Gastroesophageal sphincter (tissue), 4 donors: ENCODE data around the gene FIBP. TPM values are rescaled to one million over a fixed set of nuclear protein-coding genes. Genes with fewer than 3 reads are reported as not detected.
A peak's percentile ranks its signal among the peaks of the same experiment; 100 is the strongest.

Experiments used
- ATAC-seq: fragments of 150-250 bp; one replicate; pipeline ENCODE4 v1.9.1; 2016; ENCODE audit warnings: mild to moderate bottlenecking, moderate library complexity
- H3K27ac ChIP-seq, 4 donors: fragments of 200-600 bp; sonication (generic) in 3 of 4; 1 replicate in 3 of 4; 2 replicates in 1 of 4; pipeline ENCODE4 v1.5.1; 2016 to 2019
- H3K27me3 ChIP-seq: fragments of 200-600 bp; sonication (generic); one replicate; pipeline ENCODE4 v1.5.1; 2019
- H3K36me3 ChIP-seq, 2 donors: fragments of 200-600 bp; sonication (generic); one replicate each; pipeline ENCODE4 v1.5.1; 2019; ENCODE audit warnings: control low read depth in 1 of 2
- H3K4me1 ChIP-seq, 3 donors: fragments of 200-600 bp; sonication (generic); 1 replicate in 2 of 3; 2 replicates in 1 of 3; pipeline ENCODE4 v1.5.1; 2016 to 2019; ENCODE audit warnings: control low read depth in 2 of 3
- H3K4me3 ChIP-seq, 2 donors: fragments of 200-600 bp; sonication (generic); one replicate each; pipeline ENCODE4 v1.5.1; 2019; ENCODE audit warnings: mild to moderate bottlenecking in 1 of 2, moderate library complexity in 1 of 2
- H3K9me3 ChIP-seq, 3 donors: fragments of 200-600 bp; sonication (generic); one replicate each; pipeline ENCODE4 v1.5.1; 2017 to 2019; ENCODE audit warnings: control low read depth in 2 of 3
- CTCF ChIP-seq, 4 experiments: fragments of 200-600 bp in 2 of 4; fragments of 450-650 bp in 2 of 4; sonication (generic) in 1 of 4; IDR thresholded peaks; one replicate each; pipeline ENCODE4 v1.5.1; 2017 to 2019; ENCODE audit warnings: antibody characterized with exemption in 4 of 4, mild to moderate bottlenecking in 2 of 4, moderate library complexity in 2 of 4
- EP300 ChIP-seq: sonication (generic); formaldehyde crosslinking; IDR thresholded peaks from one replicate; pipeline ENCODE4 v1.6.1; 2017; ENCODE audit warnings: antibody characterized with exemption, mild to moderate bottlenecking
- POLR2A ChIP-seq, 2 donors: fragments of 450-650 bp; IDR thresholded peaks; one replicate each; pipeline ENCODE4 v1.6.1; 2017; ENCODE audit warnings: antibody characterized with exemption in 2 of 2, mild to moderate bottlenecking in 2 of 2, moderate library complexity in 1 of 2
- POLR2AphosphoS5 ChIP-seq: sonication (generic); formaldehyde crosslinking; IDR thresholded peaks from one replicate; pipeline ENCODE4 v1.6.1; 2017; ENCODE audit warnings: antibody characterized with exemption
- WGBS, 2 donors: methylation state at CpG; one replicate each; pipeline ENCODE4 v1.1.5; 2018; ENCODE audit warnings: low coverage in 1 of 2; 5-methylcytosine and 5-hydroxymethylcytosine counted together
- total RNA-seq, 4 donors: library from RNA; depleted of rRNA; stranded (reverse); fragments of >200 nt; gene quantifications; one replicate each; pipeline ENCODE4 v1.1.0, GENCODE V29; 2016

The FIBP gene
- total RNA-seq, 4 donors from 2014 or later: 35.2 to 62.3 (median 54.6) TPM

- H3K4me1 ChIP-seq: peaks cover 0 to 58% (median 42%) of the 10 kb centered on the region in 3 donors
- peaks cover 0 to 42% of the 10 kb centered on the region in 2 donors for H3K36me3 ChIP-seq
- no CpG with 5 or more reads among the region's 59 CpGs for WGBS, 2 donors
- TF ChIP-seq POLR2AphosphoS5: peak; percentile 77
- TF ChIP-seq CTCF (IDR thresholded peaks at IDR 0.05): no peak
- peak; percentile 68 to 72 for TF ChIP-seq POLR2A (IDR thresholded peaks at IDR 0.05)
- no peak for TF ChIP-seq EP300
- peak within 1 kb of the TSS; percentile 88 to 99 for H3K4me3 ChIP-seq
- no peaks in the 10 kb centered on the region for H3K27me3 ChIP-seq
- ATAC-seq: peak; percentile 94
- peak within 1 kb of the TSS; percentile 78 to 98 (median 97) for H3K27ac ChIP-seq
- H3K9me3 ChIP-seq: no peaks in the 10 kb centered on the region
Observed at GRCh38 chr11:65919141-65919572, 30.9 kb upstream of the FIBP start, which contains the start of gene DRAP1. Gene DRAP1 (plus strand): TSS chr11:65919426. CDS start chr11:65919502, 76 bp downstream.

GRCh38 chr11:65918211-65919140 is 30.2 kb upstream of the FIBP start, which contains the start of gene C11orf68:
Gene C11orf68 (minus strand): TSS chr11:65919062. CDS start chr11:65919031, 31 bp downstream.
- Histone ChIP-seq H3K4me3 (peak within 1 kb of the TSS; percentile 88 to 99), H3K4me1 (peaks cover 0 to 59% (median 42%) of the 10 kb centered on the region in 3 donors), H3K27me3 (no peaks in the 10 kb centered on the region), H3K27ac (peak within 1 kb of the TSS; percentile 78 to 98 (median 97)), H3K36me3 (peaks cover 0 to 38% of the 10 kb centered on the region in 2 donors), H3K9me3 (no peaks in the 10 kb centered on the region)
- WGBS, 2 donors: 2 to 37% methylated on average over 3 to 6 of the region's 77 CpGs
- peak; percentile 79 for ATAC-seq
- peak in 1 of 2 donors; percentile 41 for TF ChIP-seq POLR2A (IDR thresholded peaks at IDR 0.05)
- peak in 1 of 4 experiments; percentile 5 for TF ChIP-seq CTCF (IDR thresholded peaks at IDR 0.05)
- peak; percentile 28 for TF ChIP-seq POLR2AphosphoS5
- no peak for TF ChIP-seq EP300

GRCh38 chr11:65917434-65918210 is 29.4 kb upstream of the FIBP start:
- Histone ChIP-seq H3K36me3 (peaks cover 0 to 29% of the 10 kb centered on the region in 2 donors), H3K4me1 (peaks cover 0 to 66% (median 42%) of the 10 kb centered on the region in 3 donors), H3K27ac (peak overlapping the region; percentile 78 to 98 (median 97)), H3K27me3 (no peaks in the 10 kb centered on the region), H3K4me3 (peak overlapping the region; percentile 59 to 99), H3K9me3 (no peaks in the 10 kb centered on the region)
- TF ChIP-seq POLR2A (IDR thresholded peaks at IDR 0.05) (no peak), EP300 (no peak), CTCF (IDR thresholded peaks at IDR 0.05) (no peak), POLR2AphosphoS5 (no peak)
- no peak for ATAC-seq
- WGBS, 2 donors: 69% methylated on average over 6 of the region's 35 CpGs; no CpG with 5 or more reads in 1 of the 2 donors

GRCh38 chr11:65917077-65917433 is 28.8 kb upstream of the FIBP start:
- Histone ChIP-seq H3K36me3 (peaks cover 0 to 24% of the 10 kb centered on the region in 2 donors), H3K27me3 (no peaks in the 10 kb centered on the region), H3K4me1 (peaks cover 0 to 71% (median 44%) of the 10 kb centered on the region in 3 donors), H3K4me3 (peak overlapping the region in 1 of 2 donors; percentile 99), H3K9me3 (no peaks in the 10 kb centered on the region), H3K27ac (peak overlapping the region in 3 of 4 donors; percentile 97 to 98 (median 97))
- ATAC-seq: no peak
- WGBS, 2 donors: 75 to 100% methylated on average over 2 of the region's 3 CpGs
- TF ChIP-seq EP300 (no peak), POLR2AphosphoS5 (no peak), POLR2A (IDR thresholded peaks at IDR 0.05) (no peak), CTCF (IDR thresholded peaks at IDR 0.05) (no peak)
